Left lung (tissue), 10 donors: ENCODE results near the gene AMOTL1. TPM values are rescaled to one million over a fixed set of nuclear protein-coding genes. Genes with fewer than 3 reads are reported as not detected.
A peak's percentile ranks its signal among the peaks of the same experiment; 100 is the strongest.

Source experiments
- ATAC-seq: fragments of 200-7000 bp; cut with Tn5 transposase; one replicate; pipeline ENCODE4 v1.9.1; 2020; ENCODE audit warnings: moderate library complexity
- DNase-seq, 4 donors: peaks; one replicate each; pipeline ENCODE4 v3.0.0-alpha.2; 2013 to 2020
- H3K27ac ChIP-seq, 2 donors: fragments of 200-600 bp; sonication (generic) in 1 of 2; one replicate each; pipeline versions ENCODE4 v1.5.0 to v1.8.0; 2020 to 2021
- H3K27me3 ChIP-seq, 2 donors: fragments of 200-600 bp; sonication (generic) in 1 of 2; one replicate each; pipeline versions ENCODE4 v1.5.0 to v1.8.0; 2020 to 2021
- H3K36me3 ChIP-seq, 2 donors: fragments of 200-600 bp; sonication (generic) in 1 of 2; one replicate each; pipeline versions ENCODE4 v1.5.0 to v1.8.0; 2020 to 2021
- H3K4me1 ChIP-seq, 2 donors: fragments of 200-600 bp; one replicate each; pipeline ENCODE4 v1.8.0; 2021
- H3K4me3 ChIP-seq, 2 donors: fragments of 200-600 bp; sonication (generic) in 1 of 2; one replicate each; pipeline versions ENCODE4 v1.5.0 to v1.8.0; 2020 to 2021; ENCODE audit warnings: mild to moderate bottlenecking in 1 of 2
- H3K9me3 ChIP-seq, 2 donors: fragments of 200-600 bp; sonication (generic) in 1 of 2; one replicate each; pipeline versions ENCODE4 v1.5.0 to v1.8.0; 2020 to 2021
- intact Hi-C, 2 donors: fragments of 100-400 bp; cut with DNase I; formaldehyde crosslinking; loops; one replicate each; pipeline versions ENCODE4 v1.11.2 to v1.14.2; 2022
- polyA plus RNA-seq, 6 donors: library from polyadenylated mRNA; unstranded; fragments of 120-200 nt; gene quantifications; one replicate each; pipeline ENCODE4 v1.2.1, GENCODE V29; 2013; ENCODE audit not compliant: insufficient read length in 6 of 6
- total RNA-seq, 2 donors: library from RNA; stranded (reverse); fragmentation: NEBNext Ultra II Directional; extraction: Animal tissue kit (Norgen Biotek cat#: 25700); gene quantifications; one replicate each; pipeline ENCODE4 v1.2.1, GENCODE V29; 2021
- TF ChIP-seq, protein P1 (sequence below), 2 donors: fragments of 200-600 bp; sonication (generic) in 1 of 2; IDR thresholded peaks; one replicate each; pipeline versions ENCODE4 v1.5.0 to v1.8.0; 2021; ENCODE audit warnings: antibody characterized with exemption in 2 of 2
- donor health status: DM: no; HTN: yes; CAD: no.
- donor health status: DM: no; HTN: no; CAD: no.

The AMOTL1 gene
- total and polyA plus RNA-seq, 8 donors: 42.7 to 67.9 (median 55.5) TPM

DNA sequence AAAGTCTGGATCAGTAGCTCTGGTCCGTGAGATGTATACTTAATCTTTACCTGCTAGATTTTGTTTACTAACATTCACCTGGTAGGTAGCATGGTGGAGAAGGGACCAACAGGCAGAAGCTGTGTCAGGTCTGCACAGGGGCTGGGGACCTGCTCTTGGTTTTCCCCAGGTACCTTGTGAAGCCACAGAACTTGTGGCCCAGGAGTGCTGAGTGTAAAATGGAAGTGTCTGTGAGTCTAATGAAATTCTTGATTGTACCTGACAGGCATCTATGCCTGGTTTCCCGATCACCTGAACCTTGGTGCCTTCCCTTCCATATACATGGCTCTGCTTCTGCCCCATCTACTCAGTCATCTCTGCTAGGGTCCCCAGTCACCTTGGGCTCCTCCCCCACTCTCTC lies 110.8 kb downstream of the AMOTL1 start:
- Histone ChIP-seq H3K9me3 (no peaks in the 10 kb centered on the region), H3K27ac (no peak overlapping the region)
- intact Hi-C loops: no loop called here

GRCh38 chr11:94880216-94880615 lies 112.1 kb downstream of the AMOTL1 start:
- DNase-seq: no peak
- Histone ChIP-seq H3K4me1 (peaks cover 0 to 12% of the 10 kb centered on the region in 2 donors), H3K4me3 (no peak overlapping the region), H3K27ac (no peak overlapping the region), H3K9me3 (no peaks in the 10 kb centered on the region), H3K36me3 (peaks cover 0 to 18% of the 10 kb centered on the region in 2 donors), H3K27me3 (no peaks in the 10 kb centered on the region)
- peak; percentile 53 for ATAC-seq
- TF ChIP-seq, protein P1, sequence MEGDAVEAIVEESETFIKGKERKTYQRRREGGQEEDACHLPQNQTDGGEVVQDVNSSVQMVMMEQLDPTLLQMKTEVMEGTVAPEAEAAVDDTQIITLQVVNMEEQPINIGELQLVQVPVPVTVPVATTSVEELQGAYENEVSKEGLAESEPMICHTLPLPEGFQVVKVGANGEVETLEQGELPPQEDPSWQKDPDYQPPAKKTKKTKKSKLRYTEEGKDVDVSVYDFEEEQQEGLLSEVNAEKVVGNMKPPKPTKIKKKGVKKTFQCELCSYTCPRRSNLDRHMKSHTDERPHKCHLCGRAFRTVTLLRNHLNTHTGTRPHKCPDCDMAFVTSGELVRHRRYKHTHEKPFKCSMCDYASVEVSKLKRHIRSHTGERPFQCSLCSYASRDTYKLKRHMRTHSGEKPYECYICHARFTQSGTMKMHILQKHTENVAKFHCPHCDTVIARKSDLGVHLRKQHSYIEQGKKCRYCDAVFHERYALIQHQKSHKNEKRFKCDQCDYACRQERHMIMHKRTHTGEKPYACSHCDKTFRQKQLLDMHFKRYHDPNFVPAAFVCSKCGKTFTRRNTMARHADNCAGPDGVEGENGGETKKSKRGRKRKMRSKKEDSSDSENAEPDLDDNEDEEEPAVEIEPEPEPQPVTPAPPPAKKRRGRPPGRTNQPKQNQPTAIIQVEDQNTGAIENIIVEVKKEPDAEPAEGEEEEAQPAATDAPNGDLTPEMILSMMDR (IDR thresholded peaks at IDR 0.05): no peak
- intact Hi-C loops: no loop called here

More for the DNA sequence above, 110.8 kb downstream of the AMOTL1 start:
- DNase-seq (no peak), ATAC-seq (no peak)
- H3K4me1 ChIP-seq: peaks cover 0 to 12% of the 10 kb centered on the region in 2 donors
- no peak overlapping the region for H3K4me3 ChIP-seq
- H3K27me3 ChIP-seq: no peaks in the 10 kb centered on the region
- peaks cover 0 to 15% of the 10 kb centered on the region in 2 donors for H3K36me3 ChIP-seq
- TF ChIP-seq, protein P1 (IDR thresholded peaks at IDR 0.05): no peak

GRCh38 chr11:94882931-94883330 lies 114.8 kb downstream of the AMOTL1 start:
- Histone ChIP-seq H3K27me3 (no peaks in the 10 kb centered on the region), H3K27ac (no peak overlapping the region), H3K36me3 (peaks cover 0 to 13% of the 10 kb centered on the region in 2 donors), H3K4me3 (no peak overlapping the region), H3K4me1 (no peaks in the 10 kb centered on the region), H3K9me3 (peaks cover 0 to 2% of the 10 kb centered on the region in 2 donors)
- TF ChIP-seq, protein P1 (IDR thresholded peaks at IDR 0.05): no peak
- ATAC-seq (no peak), DNase-seq (no peak)
- intact Hi-C loops: no loop called here

DNA sequence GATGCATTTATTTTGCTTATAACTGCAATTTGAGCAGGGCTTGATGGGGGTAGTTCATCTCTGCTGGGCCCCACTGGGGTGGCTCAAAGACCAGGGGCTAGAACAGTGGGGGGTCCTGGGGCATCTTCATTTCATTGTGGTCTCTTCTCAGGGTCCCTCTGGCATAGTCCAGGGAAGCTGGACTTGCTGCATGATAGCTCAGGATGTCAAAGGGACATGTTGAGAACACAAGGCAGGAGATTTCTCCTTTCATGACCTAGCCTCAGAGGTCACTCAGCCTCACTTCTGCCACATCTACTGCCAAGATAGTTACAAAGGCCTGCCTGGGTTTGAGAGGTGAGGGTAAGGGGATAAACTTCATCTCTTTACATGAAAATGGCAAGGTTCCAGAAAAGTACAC lies 115.7 kb downstream of the AMOTL1 start:
- no peak for DNase-seq
- no peak overlapping the region for H3K27ac ChIP-seq
- peaks cover 0 to 13% of the 10 kb centered on the region in 2 donors for H3K36me3 ChIP-seq
- H3K9me3 ChIP-seq: peaks cover 0 to 2% of the 10 kb centered on the region in 2 donors
- no peak overlapping the region for H3K4me3 ChIP-seq
- TF ChIP-seq, protein P1 (IDR thresholded peaks at IDR 0.05): no peak
- intact Hi-C loops: no loop called here
- ATAC-seq: no peak
- H3K4me1 ChIP-seq: no peaks in the 10 kb centered on the region
- no peaks in the 10 kb centered on the region for H3K27me3 ChIP-seq

GRCh38 chr11:94884376-94884775 lies 116.2 kb downstream of the AMOTL1 start:
- Histone ChIP-seq H3K9me3 (peaks cover 0 to 2% of the 10 kb centered on the region in 2 donors), H3K4me1 (no peaks in the 10 kb centered on the region), H3K36me3 (peaks cover 0 to 8% of the 10 kb centered on the region in 2 donors), H3K27ac (no peak overlapping the region), H3K4me3 (no peak overlapping the region), H3K27me3 (no peaks in the 10 kb centered on the region)
- ATAC-seq (peak; percentile 22), DNase-seq (no peak)
- intact Hi-C loops: no loop called here
- TF ChIP-seq, protein P1 (IDR thresholded peaks at IDR 0.05): no peak
